IMR-90 (cell line): ENCODE data around the gene FOXN3. TPM values are rescaled to one million over a fixed set of nuclear protein-coding genes. Genes with fewer than 3 reads are reported as not detected.

Experiments used
- ATAC-seq: fragments of 200-7000 bp; cut with Tn5 transposase; 2 replicates; pipeline ENCODE4 v1.9.1; 2020; ENCODE audit warnings: low read depth, mild to moderate bottlenecking, moderate library complexity
- BruUV-seq: library from RNA; stranded (reverse); fragments of 400-500 nt; replicated peaks from 2 replicates; lab custom pipeline; 2021; lab: Mats Ljungman, UMichigan
- CTCF ChIA-PET: fragments of 300-600 bp; formaldehyde crosslinking; extraction: SDS; loops from one replicate; lab custom pipeline; 2021; ENCODE audit warnings: antibody characterized with exemption; lab: Yijun Ruan, JAX
- POLR2A ChIA-PET: fragments of 300-600 bp; sonication (Branson Sonifier 250); formaldehyde crosslinking; loops from one replicate; lab custom pipeline; 2022; ENCODE audit warnings: antibody characterized with exemption; ENCODE audit not compliant: unreplicated experiment; lab: Charles Lee
- DNase-seq: peaks from one replicate; pipeline ENCODE4 v3.0.0; 2013
- H2AFZ ChIP-seq: replicated peaks from 2 replicates; pipeline ENCODE3; 2013; ENCODE audit warnings: low read length, mild to moderate bottlenecking; ENCODE audit not compliant: poor library complexity
- H2AK5ac ChIP-seq: 2 replicates; pipeline ENCODE4 v1.6.1; 2013; ENCODE audit warnings: low read depth, low read length, inconsistent platforms
- H2AK9ac ChIP-seq: replicated peaks from 2 replicates; pipeline ENCODE3; 2013; ENCODE audit warnings: mild to moderate bottlenecking, low read depth, low read length, moderate library complexity; ENCODE audit not compliant: poor library complexity
- H2BK120ac ChIP-seq: 2 replicates; pipeline ENCODE4 v1.6.1; 2013; ENCODE audit warnings: low read depth, low read length, inconsistent platforms
- H2BK15ac ChIP-seq: 3 replicates; pipeline ENCODE4 v1.6.1; 2013; ENCODE audit warnings: low read depth, low read length, inconsistent platforms
- H2BK20ac ChIP-seq: 2 replicates; pipeline ENCODE4 v1.6.1; 2013; ENCODE audit warnings: low read depth, mild to moderate bottlenecking, inconsistent platforms, low read length, moderate library complexity
- H2BK5ac ChIP-seq: 2 replicates; pipeline ENCODE4 v1.6.1; 2013; ENCODE audit warnings: mild to moderate bottlenecking, low read depth, low read length, inconsistent platforms; ENCODE audit not compliant: poor library complexity, severe bottlenecking
- H3K14ac ChIP-seq: replicated peaks from 2 replicates; pipeline ENCODE4 v1.6.1; 2013; ENCODE audit warnings: low read depth, low read length, inconsistent platforms
- H3K18ac ChIP-seq: 2 replicates; pipeline ENCODE4 v1.6.1; 2013; ENCODE audit warnings: low read depth, low read length, control low read depth
- H3K23ac ChIP-seq: 2 replicates; pipeline ENCODE4 v1.6.1; 2013; ENCODE audit warnings: low read depth, low read length, inconsistent platforms
- H3K27ac ChIP-seq: 2 replicates; pipeline ENCODE4 v1.5.1; 2013; ENCODE audit warnings: mild to moderate bottlenecking, control low read depth, low read length; ENCODE audit not compliant: insufficient read depth
- H3K27me3 ChIP-seq: 2 replicates; pipeline ENCODE4 v1.6.1; 2013; ENCODE audit warnings: low read length; ENCODE audit not compliant: control insufficient read depth, insufficient read depth
- H3K36me3 ChIP-seq: 2 replicates; pipeline ENCODE4 v1.6.1; 2013; ENCODE audit warnings: low read length, mixed read lengths; ENCODE audit not compliant: control insufficient read depth, insufficient read depth
- H3K4ac ChIP-seq: 2 replicates; pipeline ENCODE4 v1.6.1; 2013; ENCODE audit warnings: low read depth, low read length, inconsistent platforms
- H3K4me1 ChIP-seq: 2 replicates; pipeline ENCODE4 v1.6.1; 2013; ENCODE audit warnings: low read length, mixed read lengths; ENCODE audit not compliant: control insufficient read depth, insufficient read depth
- H3K4me2 ChIP-seq: 2 replicates; pipeline ENCODE4 v1.6.1; 2013; ENCODE audit warnings: low read depth, mild to moderate bottlenecking, control low read depth, low read length, moderate library complexity
- H3K4me3 ChIP-seq: 2 replicates; pipeline ENCODE4 v1.5.1; 2013; ENCODE audit warnings: low read depth, mild to moderate bottlenecking, control low read depth, low read length, moderate library complexity; ENCODE audit not compliant: insufficient read depth
- H3K56ac ChIP-seq: 2 replicates; pipeline ENCODE4 v1.6.1; 2013; ENCODE audit warnings: low read length, inconsistent platforms; ENCODE audit not compliant: insufficient read depth; ENCODE audit errors: extremely low read depth
- H3K79me1 ChIP-seq, 2 experiments: 2 replicates each; pipeline ENCODE4 v1.6.1; 2013; ENCODE audit warnings: low read length in 2 of 2, inconsistent platforms in 1 of 2, low read depth in 1 of 2
- H3K9ac ChIP-seq: 2 replicates; pipeline ENCODE4 v1.6.1; 2013; ENCODE audit warnings: low read depth, low read length, control low read depth
- H3K9me1 ChIP-seq: 2 replicates; pipeline ENCODE4 v1.6.1; 2013; ENCODE audit warnings: low read length, inconsistent platforms; ENCODE audit not compliant: insufficient read depth
- H3K9me3 ChIP-seq: 2 replicates; pipeline ENCODE4 v1.6.1; 2013; ENCODE audit warnings: low read length; ENCODE audit not compliant: control insufficient read depth, insufficient read depth
- H4K20me1 ChIP-seq: 2 replicates; pipeline ENCODE4 v1.6.1; 2013; ENCODE audit warnings: low read length, inconsistent platforms; ENCODE audit not compliant: insufficient read depth
- H4K5ac ChIP-seq: 2 replicates; pipeline ENCODE4 v1.6.1; 2013; ENCODE audit warnings: mild to moderate bottlenecking, low read depth, low read length, control low read depth
- H4K8ac ChIP-seq, 2 experiments: 2 replicates each; pipeline ENCODE4 v1.6.1; 2013; ENCODE audit warnings: low read depth in 2 of 2, low read length in 2 of 2, control low read depth in 1 of 2, inconsistent platforms in 1 of 2
- H4K91ac ChIP-seq: 2 replicates; pipeline ENCODE4 v1.6.1; 2013; ENCODE audit warnings: low read depth, low read length, inconsistent platforms; ENCODE audit not compliant: insufficient read depth
- BHLHE40 ChIP-seq: fragments of 150-350 bp; IDR thresholded peaks from 2 replicates; pipeline ENCODE4 v1.6.1; 2016; ENCODE audit warnings: mild to moderate bottlenecking, low read depth, low read length
- CEBPB ChIP-seq: IDR thresholded peaks from 2 replicates; pipeline ENCODE4 v1.6.1; 2012; ENCODE audit warnings: low read depth, low read length, improper control_type of control experiment
- CHD1 ChIP-seq: IDR thresholded peaks from 2 replicates; pipeline ENCODE4 v1.6.1; 2012; ENCODE audit warnings: low read depth, low read length, improper control_type of control experiment
- FOS ChIP-seq: fragments of 150-350 bp; IDR thresholded peaks from 2 replicates; pipeline ENCODE4 v1.6.1; 2016; ENCODE audit warnings: low read depth, low read length
- MAFK ChIP-seq: IDR thresholded peaks from 2 replicates; pipeline ENCODE4 v1.6.1; 2012; ENCODE audit warnings: low read depth, low read length, improper control_type of control experiment
- MAZ ChIP-seq: IDR thresholded peaks from 2 replicates; pipeline ENCODE4 v1.6.1; 2012; ENCODE audit warnings: low read depth, mild to moderate bottlenecking, low read length, improper control_type of control experiment, moderate library complexity, borderline replicate concordance
- MXI1 ChIP-seq: IDR thresholded peaks from 2 replicates; pipeline ENCODE4 v1.6.1; 2012; ENCODE audit warnings: low read depth, mild to moderate bottlenecking, low read length, moderate library complexity, borderline replicate concordance
- NFE2L2 ChIP-seq: fragments of 150-350 bp; IDR thresholded peaks from 2 replicates; pipeline ENCODE4 v1.6.1; 2016; ENCODE audit warnings: low read depth, mild to moderate bottlenecking, low read length
- RAD21 ChIP-seq: IDR thresholded peaks from 2 replicates; pipeline ENCODE4 v1.6.1; 2012; ENCODE audit warnings: low read length, improper control_type of control experiment
- RCOR1 ChIP-seq: IDR thresholded peaks from 2 replicates; pipeline ENCODE4 v1.6.1; 2012; ENCODE audit warnings: mild to moderate bottlenecking, low read length, improper control_type of control experiment; ENCODE audit not compliant: insufficient replicate concordance
- WGBS, 2 experiments: methylation state at CpG; one replicate each; pipeline versions ENCODE4 v1.1.5 to v1.1.7; 2013; ENCODE audit warnings: missing lambda C conversion rate in 2 of 2; ENCODE audit not compliant: insufficient read length in 1 of 2; ENCODE audit errors: extremely low coverage in 2 of 2; 5-methylcytosine and 5-hydroxymethylcytosine counted together
- dilution Hi-C: fragments of 300-500 bp; cut with HindIII; formaldehyde crosslinking; loops from one replicate; pipeline ENCODE4 v1.14.3; 2018; ENCODE audit warnings: low sequenced_read_pairs; ENCODE audit not compliant: unreplicated experiment
- in situ Hi-C: fragments of 300-500 bp; cut with MboI; formaldehyde crosslinking; loops from 3 replicates; pipeline ENCODE4 v1.14.3; 2019; ENCODE audit warnings: low sequenced_read_pairs, inconsistent platforms, mixed read lengths
- intact Hi-C: fragments of 100-400 bp; cut with micrococcal nuclease; formaldehyde crosslinking; loops from 2 replicates; pipeline ENCODE4 v1.10.0; 2022
- polyA plus RNA-seq, 3 experiments: library from polyadenylated mRNA; depleted of rRNA; stranded (reverse); fragments of >200 nt; gene quantifications; 2 replicates each; pipeline ENCODE4 v1.2.3, GENCODE V29; 2012; ENCODE audit warnings: low replicate concordance in 1 of 3
- total RNA-seq: library from RNA; depleted of rRNA; stranded (reverse); fragments of >200 nt; gene quantifications from 2 replicates; pipeline ENCODE4 v1.2.3, GENCODE V29; 2012
- TF ChIP-seq, protein P1 (sequence below): fragments of 150-350 bp; IDR thresholded peaks from 2 replicates; pipeline ENCODE4 v1.6.1; 2016; ENCODE audit warnings: low read depth, mild to moderate bottlenecking, low read length, moderate library complexity, borderline replicate concordance
- TF ChIP-seq, protein P2 (sequence below): fragments of 150-350 bp; IDR thresholded peaks from 2 replicates; pipeline ENCODE4 v1.6.1; 2017; ENCODE audit warnings: mild to moderate bottlenecking, antibody characterized with exemption, low read length, low read depth

FOXN3 gene
- total and polyA plus RNA-seq, 2 of the 4 experiments (the other 2 are of a cell fraction), result 22.6 to 33.7 TPM

DNA sequence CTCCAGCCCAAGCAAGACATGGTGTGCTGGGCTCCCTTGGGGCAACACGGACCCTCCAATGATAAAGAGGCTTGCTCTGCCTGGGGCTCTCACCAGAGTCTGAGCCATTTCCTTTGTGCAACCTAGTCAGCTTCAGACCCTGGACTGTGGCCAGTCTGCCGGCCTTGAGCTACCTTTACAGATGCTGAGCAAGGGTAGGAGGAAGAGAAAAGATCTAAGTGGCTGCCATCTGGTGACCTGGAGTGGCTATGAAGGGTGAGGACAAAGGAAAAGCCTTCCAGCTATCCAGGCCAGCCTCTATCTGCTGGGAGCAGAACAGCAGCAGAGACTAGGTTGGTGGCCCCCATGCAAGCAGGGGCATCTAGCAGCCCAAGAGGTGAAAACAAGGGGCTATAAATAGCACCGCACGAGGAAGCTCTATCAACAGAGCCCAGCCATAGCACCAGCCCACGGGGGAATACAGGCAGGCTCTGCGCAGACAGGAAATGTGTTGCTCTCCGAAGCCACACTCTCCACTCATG, 230.1 kb downstream of the FOXN3 start:
- Histone ChIP-seq H3K27ac (no peak overlapping the region), H4K91ac (no peak overlapping the region), H2BK5ac (no peak overlapping the region), H2AFZ (no peak overlapping the region), H3K4me2 (no peak overlapping the region), H3K9ac (no peak overlapping the region), H2BK20ac (no peak overlapping the region), H3K4ac (no peak overlapping the region), H3K23ac (no peak overlapping the region), H3K36me3 (peaks cover 16% of the 10 kb centered on the region), H2AK9ac (no peak overlapping the region), H4K5ac (no peak overlapping the region), H2BK15ac (no peak overlapping the region), H3K4me1 (peaks cover 12% of the 10 kb centered on the region), H4K20me1 (peaks cover 39% of the 10 kb centered on the region), H3K14ac (no peak overlapping the region), H3K18ac (no peak overlapping the region), H3K9me1 (peaks cover 24% of the 10 kb centered on the region), H2BK120ac (no peak overlapping the region), H2AK5ac (no peak overlapping the region), H4K8ac (no peak overlapping the region), H3K4me3 (no peak overlapping the region), H3K79me1 (peaks cover 21 to 57% of the 10 kb centered on the region in 2 experiments), H3K56ac (no peak overlapping the region), H3K27me3 (no peaks in the 10 kb centered on the region), H3K9me3 (no peaks in the 10 kb centered on the region)
- WGBS, 2 experiments, result 82% methylated on average over 2 of the region's 7 CpGs; no CpG with 5 or more reads in 1 of the 2 experiments
- ATAC-seq, result no peak; the same call in 1 of the 2 replicates
- ChIA-PET CTCF (no interaction called here), POLR2A (no interaction called here)
- DNase-seq, result peak; percentile 16
- in situ Hi-C loops (no loop called here), dilution Hi-C loops (no loop called here), intact Hi-C loops (no loop called here)
- BruUV-seq, result no TSS peak
- TF ChIP-seq MAZ (no peak), CHD1 (no peak), RAD21 (no peak), MXI1 (no peak), FOS (no peak), CEBPB (no peak), BHLHE40 (no peak), NFE2L2 (no peak), RCOR1 (no peak), MAFK (no peak)
- TF ChIP-seq, protein P1, sequence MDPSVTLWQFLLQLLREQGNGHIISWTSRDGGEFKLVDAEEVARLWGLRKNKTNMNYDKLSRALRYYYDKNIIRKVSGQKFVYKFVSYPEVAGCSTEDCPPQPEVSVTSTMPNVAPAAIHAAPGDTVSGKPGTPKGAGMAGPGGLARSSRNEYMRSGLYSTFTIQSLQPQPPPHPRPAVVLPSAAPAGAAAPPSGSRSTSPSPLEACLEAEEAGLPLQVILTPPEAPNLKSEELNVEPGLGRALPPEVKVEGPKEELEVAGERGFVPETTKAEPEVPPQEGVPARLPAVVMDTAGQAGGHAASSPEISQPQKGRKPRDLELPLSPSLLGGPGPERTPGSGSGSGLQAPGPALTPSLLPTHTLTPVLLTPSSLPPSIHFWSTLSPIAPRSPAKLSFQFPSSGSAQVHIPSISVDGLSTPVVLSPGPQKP, result no peak
- TF ChIP-seq, protein P2, sequence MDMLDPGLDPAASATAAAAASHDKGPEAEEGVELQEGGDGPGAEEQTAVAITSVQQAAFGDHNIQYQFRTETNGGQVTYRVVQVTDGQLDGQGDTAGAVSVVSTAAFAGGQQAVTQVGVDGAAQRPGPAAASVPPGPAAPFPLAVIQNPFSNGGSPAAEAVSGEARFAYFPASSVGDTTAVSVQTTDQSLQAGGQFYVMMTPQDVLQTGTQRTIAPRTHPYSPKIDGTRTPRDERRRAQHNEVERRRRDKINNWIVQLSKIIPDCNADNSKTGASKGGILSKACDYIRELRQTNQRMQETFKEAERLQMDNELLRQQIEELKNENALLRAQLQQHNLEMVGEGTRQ, result no peak
